ENCODE results near the gene C1D.
"Not testable (repeated sequence)": the region's sequence is repeated elsewhere in the genome, so short reads cannot be mapped to it uniquely, and the experiment has no call there.

Gene C1D

DNA sequence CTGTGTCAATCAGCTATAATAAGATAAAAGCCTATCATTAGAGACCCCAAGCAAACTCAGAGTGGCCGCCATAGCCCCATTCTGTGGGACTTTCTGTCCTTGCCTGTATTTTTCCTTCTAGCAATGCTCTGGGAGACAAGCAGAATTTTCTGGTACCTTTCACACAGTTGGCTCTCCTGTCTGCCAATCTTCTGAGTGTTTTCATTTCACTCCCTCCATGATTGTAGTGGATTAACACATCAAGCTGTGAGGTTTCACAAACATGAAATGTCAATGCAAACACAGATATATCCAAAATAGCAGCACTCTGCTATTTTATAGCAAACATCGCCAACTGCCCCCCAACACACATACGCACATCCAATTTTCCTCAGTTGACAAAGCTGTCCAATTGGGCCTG lies 64.9 kb downstream of the C1D start:
- no peak for DNase-seq

DNA sequence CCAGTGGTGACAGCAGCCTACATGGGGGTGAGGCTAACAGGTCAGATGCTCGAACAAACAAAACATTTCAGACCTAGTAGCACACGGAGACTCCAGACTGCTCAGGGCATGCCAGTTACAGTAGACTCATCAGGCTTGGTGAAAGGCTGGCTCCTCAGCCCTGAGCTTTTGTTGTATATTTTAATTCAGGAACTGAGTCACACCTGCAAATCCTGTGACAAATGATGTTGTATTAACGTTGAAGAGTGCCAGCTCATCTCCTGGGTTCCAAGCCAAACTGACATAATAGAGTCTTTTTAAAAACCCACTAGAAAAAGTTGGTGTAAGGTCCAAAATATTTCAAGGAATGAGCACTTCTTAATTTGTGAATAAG lies 65.3 kb downstream of the C1D start:
- no peak for DNase-seq

DNA sequence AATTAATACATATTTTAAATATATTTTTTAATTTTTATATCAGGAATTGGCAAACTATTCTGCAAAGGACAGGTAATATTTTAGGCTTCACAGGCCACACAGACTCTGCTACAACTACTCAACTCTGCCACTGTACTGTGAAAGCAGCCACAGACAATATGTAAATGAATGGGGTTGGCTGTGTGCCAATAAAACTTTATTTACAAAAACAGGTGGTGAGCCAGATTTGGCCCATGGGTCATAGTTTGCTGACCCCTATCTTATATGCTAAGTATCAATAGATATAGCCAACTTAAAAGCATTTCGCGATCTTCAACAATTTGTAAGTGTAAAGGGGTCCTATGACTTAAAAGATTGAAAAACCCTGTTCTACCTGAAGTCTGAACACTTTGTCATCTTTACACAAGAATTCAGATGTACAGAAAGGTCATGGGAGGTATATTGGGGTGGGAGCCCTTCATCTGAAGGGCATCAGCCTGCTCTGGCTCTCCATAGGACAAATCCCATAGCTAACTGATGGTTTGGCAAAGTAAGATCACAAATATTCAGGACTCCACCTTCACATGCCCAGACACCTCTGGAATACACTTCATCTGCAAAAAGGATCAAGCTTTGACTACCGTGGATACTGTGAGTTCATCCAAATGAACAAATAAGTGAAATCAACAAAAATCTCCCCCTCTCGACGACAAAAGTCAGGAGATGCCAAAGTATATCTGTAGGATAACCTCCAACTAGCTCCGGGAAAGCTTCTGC lies 65.9 kb downstream of the C1D start:
- DNase-seq, result no peak

DNA sequence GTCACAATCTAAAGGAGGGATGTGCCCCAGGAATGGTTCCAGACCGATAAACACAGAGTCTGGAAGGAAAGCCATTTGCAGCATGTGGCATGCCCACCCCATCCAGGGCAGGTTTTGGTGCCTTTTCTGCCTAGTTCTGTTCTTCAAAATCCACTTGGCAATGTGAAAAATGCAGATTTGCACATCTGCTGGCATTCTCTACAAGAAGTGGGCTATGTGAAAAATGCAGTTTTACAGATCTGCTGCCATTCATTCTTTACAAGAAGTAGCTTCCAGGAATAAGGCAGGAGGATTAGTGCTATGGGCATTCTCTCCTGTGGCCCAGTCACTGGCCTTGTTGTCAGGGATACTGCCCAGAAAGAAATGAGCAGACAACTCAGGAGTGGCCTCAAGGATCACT lies 68.1 kb downstream of the C1D start:
- DNase-seq, result no peak

DNA sequence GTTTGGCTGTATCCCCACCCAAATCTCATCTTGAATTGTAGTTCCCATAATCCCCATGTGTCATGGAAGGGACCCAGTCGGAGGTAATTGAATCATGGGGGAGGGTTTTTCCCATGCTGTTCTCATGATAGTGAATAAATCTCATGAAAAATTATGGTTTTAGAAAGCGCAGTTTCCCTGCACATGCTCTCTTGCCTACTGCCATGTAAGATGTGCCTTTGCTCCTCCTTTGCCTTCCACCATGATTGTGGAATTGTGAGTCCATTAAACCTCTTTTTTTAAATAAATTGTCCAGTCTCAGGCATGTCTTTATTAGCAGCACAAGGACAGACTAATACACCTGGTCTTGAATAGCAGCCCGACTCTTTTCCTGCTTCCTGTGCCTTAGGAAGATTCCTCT lies 68.7 kb downstream of the C1D start:
- DNase-seq, result not testable (repeated sequence)

DNA sequence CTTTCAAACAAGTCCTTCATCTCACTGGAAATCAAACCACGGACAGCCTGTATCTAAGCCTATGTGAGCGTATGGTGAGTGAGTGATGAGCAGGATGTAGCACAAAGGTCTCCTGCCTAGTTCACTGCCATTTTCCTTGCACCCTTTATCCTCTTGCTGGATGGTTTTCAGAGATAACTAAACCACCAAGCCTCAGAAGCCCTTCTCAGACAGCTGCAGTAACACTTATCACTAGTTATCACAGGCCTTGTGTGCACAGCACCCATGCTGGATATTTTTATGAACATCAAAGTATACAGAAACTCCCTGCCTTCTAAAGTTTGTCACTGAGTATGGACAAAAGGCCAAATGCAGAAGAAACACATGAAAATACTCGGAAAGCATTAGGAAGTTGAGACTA lies 69.5 kb downstream of the C1D start:
- no peak for DNase-seq

DNA sequence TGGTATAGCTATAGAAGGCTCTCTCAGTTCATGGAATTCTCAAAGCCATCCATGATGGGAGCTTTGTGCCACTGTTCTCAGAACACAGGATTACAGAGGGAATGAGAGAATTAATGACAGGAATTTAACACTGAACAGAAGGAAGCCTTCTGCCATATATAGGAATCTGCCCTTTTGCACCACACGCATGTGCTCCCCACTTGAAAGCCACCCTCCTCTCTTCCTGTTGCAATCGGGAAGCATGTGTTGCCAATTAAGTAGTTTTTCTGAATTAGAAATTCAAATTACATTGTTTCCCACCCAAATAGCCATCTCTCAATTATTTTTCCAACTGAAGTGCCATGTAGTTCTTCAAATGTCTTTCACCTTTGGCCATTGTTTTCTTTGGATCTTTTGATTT lies 71.3 kb downstream of the C1D start:
- DNase-seq, result no peak

Measured in NCI-H82 (cell line).